NOMO-1 treated with DMSO at 0.1 percent for 48 hours (cell line): Measurements from ENCODE around the gene PDE7B.

Experiments
- DNase-seq: peaks from one replicate; lab custom pipeline; 2025; ENCODE audit not compliant: unreplicated experiment; lab: John Stamatoyannopoulos, UW

Gene PDE7B

DNA sequence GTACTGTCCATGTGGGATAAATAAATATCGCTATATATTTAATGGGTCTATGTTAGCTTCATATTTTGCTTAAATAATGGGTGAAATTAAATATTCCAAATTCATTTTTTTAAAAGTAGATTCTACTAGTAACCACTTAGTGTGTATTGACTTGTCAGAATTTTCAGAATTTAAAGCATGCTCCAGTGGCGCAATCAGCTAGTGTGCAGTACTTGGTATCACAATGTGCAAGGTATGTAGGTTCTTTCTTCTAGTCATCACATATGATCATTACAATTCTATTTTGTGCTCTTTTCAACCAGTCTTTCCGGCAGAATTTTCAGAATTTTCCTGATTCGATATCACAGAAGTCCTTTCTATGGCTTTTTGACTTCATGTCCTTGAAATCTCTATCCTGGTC lies 32.6 kb downstream of the PDE7B start:
- no peak for DNase-seq

DNA sequence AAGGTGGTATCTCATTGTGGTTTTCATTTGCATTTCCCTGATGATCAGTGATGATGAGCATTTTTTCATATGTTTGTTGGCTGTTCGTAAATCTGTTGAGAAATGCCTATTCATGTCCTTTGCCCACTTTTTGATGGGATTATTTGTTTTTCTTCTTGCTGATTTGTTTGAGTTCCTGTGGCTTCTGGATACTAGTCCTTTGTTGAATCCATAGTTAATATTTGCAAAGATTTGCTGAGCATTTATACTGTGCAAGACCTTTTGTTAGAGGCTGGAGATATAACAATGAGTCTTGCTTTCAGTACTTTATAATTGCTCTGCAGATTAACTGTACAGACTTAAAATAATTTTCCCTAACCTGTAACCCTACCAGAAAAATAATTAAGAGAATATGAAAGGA lies 35.6 kb downstream of the PDE7B start:
- DNase-seq: no peak

DNA sequence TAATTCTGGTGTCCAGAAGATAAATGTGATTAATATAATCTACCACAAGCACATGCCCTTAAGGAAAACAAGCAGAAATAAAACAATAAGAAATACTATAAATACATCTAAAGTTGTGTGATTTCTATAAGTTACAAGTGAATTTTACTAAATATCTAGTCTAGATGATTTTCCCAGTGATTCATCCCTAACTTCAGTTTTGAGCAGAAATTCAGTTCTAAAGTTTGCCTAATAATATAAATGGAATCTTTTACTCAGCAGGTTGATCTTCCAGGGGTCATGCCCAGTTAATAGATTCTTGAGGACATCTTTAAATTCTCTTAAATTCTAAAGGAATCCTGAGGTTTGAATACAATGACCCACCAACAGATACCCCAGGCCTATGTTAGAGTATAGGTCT lies 37.3 kb downstream of the PDE7B start:
- no peak for DNase-seq

DNA sequence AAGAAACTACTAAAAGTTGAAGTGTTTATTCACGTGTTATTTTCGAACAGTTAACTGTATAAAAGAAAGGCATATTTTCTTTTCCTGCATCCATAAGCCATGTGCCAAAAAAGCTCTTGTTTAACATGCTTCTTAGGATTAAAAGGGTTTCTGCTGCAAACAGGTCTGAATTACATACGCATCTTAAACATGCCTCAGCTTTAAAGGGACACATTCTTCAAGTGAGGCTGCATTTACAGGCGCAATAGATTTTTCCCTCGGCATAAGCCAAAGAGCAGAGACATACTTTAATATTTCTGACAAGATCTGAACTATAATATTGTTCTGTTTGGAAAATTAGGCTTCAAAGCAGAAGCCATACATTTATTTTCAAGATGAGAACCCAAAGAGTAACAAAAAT lies 39.4 kb downstream of the PDE7B start:
- no peak for DNase-seq

DNA sequence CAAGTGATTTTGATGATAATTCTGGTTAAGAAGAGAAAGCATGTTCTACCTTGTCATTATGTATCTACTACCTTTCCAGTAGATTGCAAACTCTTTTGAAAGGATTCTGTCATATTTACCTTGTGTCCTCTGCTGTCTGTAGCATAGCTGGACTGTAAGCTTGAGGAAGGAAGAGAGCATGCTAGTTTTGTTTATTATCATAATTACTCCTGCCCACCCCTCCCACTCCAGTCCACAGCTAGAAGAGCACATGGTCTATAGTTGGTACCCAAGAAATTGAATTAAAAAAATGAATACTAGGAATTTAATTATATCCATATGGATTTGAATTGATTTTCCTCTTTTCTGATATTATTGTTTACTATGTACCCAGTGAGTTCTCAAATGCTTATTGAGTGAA lies 40.2 kb downstream of the PDE7B start:
- no peak for DNase-seq

DNA sequence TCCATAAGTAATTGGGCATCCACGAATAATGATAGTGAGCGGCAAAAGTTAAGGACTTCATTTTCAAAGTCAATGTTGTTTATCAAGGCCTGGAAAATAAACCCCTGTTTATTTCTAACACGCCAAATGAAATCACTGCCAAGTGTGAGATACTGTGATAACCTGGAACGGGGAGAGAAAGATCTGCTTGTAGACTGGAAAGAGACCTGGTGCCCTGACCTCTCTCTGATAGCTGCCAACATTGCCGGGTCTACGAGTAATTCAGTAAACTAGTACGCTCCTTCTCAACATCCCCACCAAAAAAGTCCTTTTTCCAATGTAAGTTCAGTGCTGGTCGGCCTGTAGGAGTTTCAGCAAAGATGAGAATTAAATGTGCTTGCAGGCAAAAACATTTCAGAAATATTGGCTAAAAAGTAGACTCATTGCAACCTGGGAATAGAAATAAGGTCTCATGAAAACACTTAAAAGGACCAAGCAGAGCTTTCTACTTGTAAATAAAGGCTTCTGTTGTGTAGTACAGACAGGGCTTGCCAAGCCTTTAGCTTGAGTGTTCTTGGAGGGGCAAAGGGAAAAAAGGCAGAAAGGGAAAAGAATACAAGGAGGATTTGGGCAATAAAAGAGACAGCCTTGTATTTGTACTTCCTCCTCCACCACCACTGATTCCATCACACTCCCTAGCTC lies 43.9 kb downstream of the PDE7B start:
- DNase-seq: no peak

DNA sequence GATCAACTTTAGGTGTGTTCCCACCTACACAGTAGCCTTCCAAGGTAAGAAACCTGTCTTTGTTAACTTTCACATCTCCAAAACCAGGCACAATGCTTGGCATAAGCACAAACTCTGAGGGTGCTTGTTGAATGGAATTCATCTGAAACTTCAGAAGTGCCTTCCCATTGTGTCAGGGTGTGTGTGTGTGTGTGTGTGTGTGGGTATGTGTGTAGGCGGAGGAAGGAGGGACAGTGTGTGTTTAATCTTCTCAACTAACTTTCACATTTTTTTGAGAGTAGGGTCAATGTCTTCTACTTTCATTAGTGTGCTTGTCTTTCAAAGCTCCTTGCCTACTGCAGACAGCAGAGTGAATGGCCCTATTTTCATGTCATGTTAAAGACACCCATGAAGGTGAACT lies 45.6 kb downstream of the PDE7B start:
- no peak for DNase-seq

DNA sequence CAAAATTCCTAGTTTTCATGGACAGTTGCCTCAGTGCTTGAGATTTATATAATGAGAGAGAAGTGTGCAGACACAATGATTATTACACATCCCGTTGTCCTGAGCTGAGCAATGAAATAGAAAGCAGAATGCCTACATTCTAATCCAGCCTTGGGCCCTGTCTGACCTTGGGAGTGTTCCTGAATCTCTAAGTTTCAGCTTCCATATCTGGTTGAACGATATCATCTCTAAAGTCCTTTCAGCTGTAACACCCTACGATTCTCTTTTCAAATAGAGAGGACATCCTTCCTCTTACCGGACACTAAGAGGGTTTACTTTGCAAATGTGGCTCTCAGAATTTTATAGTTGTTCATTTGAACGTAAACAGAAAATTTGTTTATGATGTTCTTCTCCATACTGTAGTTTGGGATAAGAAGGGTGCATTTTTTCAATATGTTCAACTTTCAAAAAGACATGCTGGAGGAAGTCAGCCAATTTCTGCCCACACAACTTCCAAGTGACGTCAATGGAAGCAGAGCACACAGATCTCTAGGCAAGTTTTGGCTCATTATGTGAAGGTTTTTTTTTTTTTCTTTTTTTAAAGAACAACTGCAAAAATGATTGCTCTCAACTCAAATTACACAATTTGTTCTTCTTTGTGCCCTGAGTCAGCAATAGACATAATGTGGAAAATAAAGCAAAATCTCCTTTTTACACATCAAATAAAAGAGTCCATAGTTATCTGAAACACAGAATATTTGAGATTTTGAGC lies 50.4 kb downstream of the PDE7B start:
- DNase-seq: no peak

DNA sequence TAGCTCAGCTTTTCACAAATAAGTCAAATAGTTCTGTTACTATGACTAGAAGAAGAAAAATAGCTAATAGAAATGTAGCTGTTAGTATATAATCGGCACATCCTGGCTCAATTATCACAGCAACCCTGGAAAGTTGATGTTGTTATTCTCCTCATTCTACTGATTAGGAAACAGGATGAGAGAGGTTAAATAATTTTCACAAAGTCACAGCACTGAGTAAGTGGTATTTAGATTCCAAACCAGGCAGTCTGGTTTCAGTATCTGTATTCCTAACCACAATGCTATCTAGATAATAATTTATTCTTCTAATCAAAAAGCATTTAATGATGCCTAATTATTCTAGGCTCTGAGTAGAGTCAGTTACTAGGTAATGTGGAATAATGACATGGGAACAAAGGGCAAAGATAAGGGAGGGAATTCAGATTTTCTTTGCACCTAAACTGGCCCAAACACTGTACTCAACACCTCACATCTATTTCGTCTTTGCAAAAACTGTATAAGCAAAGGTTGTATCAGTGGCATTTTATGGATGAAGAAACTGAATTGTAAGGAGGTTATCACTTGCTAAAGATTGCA lies 51.3 kb downstream of the PDE7B start:
- no peak for DNase-seq

DNA sequence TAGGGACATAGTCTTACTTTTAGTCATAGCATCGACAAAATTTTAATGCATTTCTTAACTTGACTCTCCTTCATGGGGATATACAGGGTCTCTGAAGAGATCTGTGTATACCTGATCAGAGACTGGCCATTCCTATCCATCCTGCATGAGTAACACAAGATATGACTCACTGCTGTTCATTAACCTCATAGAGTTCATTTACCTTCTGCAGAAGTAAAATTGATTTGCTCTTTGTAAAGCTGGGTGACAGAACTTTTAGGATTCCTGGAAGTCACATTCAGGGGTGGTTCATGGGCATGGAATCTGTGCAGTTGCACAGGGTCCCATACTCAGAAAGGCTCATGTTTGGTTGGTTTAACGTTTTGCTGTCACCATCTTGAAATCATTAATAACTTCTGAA lies 53.2 kb downstream of the PDE7B start:
- no peak for DNase-seq

DNA sequence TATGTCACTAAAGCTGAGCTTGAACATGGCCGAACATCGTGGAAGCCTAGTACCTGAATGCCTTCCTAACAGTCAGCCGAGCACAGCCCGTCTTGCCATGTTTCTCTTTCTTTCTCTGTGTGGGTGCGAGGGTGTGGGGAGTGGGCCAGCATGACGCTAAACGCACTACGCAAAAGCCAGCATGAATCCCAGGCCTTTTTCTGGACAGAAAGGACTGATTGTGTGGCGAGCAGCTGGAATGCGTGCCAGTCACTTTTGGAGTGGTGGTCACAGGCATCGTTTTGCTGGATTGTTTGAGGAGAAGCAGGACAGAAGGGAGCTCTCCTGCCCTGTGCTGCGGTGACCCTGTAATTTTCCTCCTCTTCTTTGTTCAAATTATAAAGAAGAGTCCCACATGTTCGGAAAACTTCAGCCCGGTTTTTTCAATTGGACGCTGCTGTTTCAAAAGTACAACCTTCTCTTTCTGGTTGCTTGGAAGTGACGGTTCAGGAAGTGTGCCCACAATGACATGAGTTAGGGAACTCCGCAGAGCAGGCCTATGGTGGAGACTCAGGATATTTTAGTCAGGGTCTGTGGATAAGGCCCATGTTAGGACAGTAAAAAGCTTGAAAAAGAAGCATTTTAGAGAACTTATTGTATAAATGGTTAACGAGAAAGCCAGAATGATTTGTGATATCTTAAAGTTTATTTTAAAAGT lies 54.3 kb downstream of the PDE7B start:
- no peak for DNase-seq

DNA sequence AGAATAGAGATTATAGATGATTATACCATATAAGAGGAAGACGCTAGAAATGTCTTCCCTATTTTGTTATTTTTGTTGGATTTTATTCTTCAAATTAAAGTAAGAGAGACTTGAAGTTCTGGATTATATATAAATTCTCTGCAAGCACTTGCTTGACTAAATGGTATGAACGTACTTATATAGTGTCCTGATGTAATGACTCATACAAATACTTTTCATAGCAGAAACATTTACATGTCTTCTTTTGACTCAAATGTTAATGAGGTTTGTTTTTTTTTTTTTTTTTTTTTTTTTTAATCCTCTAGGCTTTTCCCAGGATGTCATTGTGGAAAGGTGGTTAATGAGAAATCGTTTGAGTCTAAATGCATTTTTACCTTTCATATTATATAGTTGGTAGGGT lies 55.0 kb downstream of the PDE7B start:
- DNase-seq: no peak

DNA sequence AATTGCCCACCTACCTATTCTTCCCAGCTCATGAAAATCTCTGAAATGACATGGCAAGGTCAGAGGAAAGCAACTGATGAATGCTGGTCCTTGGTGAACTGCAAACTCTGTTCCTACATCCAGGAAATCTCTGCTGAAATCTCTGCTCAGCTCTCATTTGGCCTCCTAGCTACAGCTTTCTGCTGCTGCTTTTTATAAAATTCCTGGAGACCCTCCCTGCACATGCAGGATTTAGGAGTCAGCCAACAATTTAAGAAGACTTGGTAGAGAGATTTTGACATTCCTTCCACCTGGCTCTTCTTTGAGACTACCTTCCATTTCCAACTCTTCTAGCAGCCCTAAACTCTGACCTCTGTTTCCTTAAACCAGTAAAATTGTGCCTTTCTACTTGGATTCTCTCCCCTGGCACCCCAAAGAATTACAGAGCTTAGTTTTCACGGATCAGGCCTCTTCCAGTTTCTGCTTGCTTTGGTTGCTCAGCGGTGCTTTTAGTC lies 55.5 kb downstream of the PDE7B start:
- DNase-seq: no peak

DNA sequence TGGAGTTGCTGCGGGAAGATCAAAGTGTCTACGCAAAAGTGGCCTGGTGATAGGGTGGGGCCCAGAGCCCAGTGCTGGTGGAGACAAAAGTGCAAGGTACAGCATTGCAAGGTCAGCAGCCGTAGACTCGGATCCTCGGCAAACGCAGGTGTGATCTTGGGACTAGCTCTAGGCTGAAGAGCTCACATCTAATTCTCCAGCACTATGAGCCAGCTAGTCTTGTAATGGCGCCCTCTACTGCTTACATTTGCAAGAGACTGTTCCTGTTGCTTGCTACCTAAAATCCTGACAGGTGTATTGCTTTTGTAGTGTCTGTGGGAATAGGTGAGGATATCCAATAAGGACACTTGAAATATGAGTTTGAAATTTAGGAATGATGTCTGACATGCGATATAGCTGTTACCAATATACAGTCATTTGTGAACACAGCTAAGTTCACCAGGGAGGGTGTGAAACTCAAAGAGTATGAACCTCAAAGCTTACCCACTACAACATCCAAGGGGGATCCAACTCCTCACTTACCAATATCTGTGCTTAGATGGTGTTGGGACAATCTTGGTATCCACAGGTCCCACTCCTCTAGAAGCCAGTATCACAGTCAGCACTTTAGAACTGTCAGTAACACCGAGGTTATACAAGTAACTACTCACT lies 58.4 kb downstream of the PDE7B start:
- DNase-seq: peak; percentile 53

DNA sequence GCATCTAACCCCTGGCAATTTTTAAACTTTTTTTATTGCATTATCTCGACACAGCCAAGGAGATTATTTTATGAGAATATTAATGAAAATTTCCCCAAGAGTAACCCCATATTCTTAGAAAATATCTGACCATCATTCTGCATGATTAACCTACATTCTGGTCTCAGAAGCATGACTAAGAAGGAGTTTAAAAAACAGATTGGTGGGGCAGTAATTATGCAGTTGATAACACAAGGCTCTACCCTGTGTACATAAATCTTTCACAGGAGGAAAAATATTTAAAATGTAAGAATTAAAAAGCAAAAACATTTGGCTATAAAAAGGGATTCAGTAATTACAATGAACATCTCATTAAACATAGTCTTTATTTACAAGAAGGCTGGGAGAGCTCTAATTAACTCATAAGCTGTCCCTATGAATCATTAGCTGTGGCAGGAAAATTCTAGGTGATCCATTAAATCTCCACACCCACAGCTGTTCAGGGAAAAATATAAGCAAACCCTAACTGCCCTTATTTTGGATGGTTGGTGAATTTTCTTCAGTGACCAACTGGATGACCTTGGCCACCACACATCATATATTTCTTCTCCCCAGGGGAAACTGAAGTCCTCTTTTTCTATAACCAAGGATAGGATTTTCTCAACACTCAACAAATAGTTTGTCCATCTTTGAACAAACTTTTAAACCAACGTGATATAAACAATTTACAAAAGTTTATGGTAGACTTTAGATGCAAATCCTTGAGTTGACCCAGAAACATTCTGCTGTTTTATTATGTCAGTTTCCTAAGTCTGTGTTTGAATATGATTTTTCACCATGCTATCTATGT lies 59.5 kb downstream of the PDE7B start:
- no peak for DNase-seq

DNA sequence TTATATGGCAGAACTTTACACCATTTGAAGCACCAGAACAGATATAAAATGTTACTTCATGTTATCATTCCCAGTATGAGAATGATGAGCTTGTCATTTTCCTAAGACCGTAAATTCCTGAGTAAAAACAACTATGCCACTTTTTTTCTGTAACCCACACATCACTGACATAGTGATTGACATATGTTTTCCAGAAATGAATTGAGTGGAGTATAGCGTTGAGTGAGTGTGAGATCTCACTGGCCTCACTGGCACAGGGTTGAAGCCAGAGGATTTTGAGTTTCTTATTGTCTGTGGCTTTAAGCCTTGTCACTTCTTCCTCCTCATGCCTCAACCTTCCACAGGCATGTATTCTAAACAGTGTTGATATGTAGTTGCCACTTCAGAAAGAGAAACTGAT lies 62.3 kb downstream of the PDE7B start:
- DNase-seq: no peak

DNA sequence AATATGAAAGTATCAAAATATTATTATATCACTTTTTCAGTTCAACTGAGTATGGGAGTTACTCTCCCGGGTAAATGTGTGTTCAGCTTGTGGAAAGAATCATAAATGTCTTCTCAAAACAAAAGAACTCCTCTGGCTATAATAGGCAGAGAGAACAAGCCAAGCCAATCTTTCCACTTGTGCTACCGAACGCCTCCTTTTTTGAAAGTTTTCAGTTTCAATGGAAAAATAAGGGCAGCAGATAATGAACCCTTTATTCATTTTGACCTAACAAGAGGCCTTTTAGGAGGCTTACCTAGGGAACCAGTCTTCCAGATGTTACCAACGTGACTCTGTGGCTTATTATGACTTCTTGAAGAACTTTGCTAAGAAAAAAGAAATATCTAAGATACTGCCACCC lies 67.5 kb downstream of the PDE7B start:
- DNase-seq: no peak

DNA sequence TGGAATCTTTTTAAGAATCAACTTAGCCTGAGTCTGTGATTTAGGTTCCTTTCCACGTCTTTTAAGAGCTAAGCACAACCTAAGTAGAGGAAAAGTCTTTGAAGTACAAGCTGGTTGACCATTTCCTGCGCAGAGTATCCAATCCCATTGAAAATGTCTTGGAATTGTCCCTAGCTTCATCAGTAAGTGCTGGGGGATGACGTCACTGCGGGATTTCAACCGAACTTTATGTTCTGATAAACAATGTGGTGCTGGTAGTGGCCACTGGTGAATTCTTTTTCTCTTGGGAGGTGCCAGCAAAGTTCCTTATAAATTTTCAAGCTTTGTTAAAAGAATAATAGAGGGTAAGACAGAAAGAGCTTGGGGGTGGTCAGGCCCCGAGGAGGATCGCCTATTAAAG lies 69.2 kb downstream of the PDE7B start:
- DNase-seq: no peak

DNA sequence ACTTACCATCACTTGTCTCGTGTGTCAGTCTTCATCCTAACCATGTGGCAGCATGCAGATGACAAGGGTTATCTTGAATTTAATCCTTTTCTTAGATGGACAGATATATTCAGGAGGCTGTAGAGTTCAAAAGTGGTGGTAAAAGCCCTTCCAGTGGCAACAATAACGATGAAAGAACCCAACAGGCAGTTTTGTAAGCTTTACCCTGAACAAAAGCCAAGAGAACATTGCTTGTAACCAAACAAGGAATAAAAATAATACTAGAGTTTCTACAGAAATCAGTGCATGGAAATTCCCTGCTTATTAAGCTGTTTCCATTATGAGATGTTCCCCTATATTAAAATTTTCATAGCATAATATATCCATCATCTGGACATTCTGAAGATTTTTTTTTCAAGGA lies 69.7 kb downstream of the PDE7B start:
- DNase-seq: no peak

DNA sequence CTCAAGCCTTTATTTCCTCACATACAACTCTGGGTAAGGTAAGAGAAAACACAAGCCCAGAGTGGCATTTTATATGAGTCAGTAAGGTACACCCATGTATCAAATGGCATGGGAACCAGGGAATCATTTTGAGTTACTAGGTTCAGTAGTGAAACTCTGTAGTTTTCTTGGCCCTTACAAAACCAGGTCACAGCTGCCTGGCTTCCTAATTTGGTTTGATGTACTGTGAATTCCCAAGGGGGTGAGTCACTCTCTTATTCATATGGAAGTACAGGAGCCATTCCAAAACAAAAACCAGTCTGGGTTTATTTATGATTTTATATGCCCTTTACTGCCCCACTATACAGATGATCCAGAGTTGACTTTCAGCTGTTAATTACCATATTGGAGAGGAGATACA lies 70.7 kb downstream of the PDE7B start:
- no peak for DNase-seq
